Measurements from ENCODE around the gene HCRT. TPM values are rescaled to one million over a fixed set of nuclear protein-coding genes. Genes with fewer than 3 reads are reported as not detected.
"Not testable (repeated sequence)": the region's sequence is repeated elsewhere in the genome, so short reads cannot be mapped to it uniquely, and the experiment has no call there.

The HCRT gene
- total RNA-seq, 1 experiment from 2014 or later: not detected

- Histone ChIP-seq H3K4me1 (ENCODE audit: insufficient read depth, low read length, poor library complexity, severe bottlenecking) (no peaks in the 10 kb centered on the region), H3K27me3 (replicated peaks; ENCODE audit: insufficient read depth, low read depth, low read length, poor library complexity) (no peaks in the 10 kb centered on the region), H3K36me3 (ENCODE audit: insufficient read depth, low read length, poor library complexity, severe bottlenecking) (no peaks in the 10 kb centered on the region), H3K9me3 (ENCODE audit: low read depth, low read length, poor library complexity, severe bottlenecking) (no peaks in the 10 kb centered on the region), H3K27ac (ENCODE audit: low read depth, low read length, poor library complexity, severe bottlenecking) (peak overlapping the region; percentile 78), H3K4me3 (ENCODE audit: low read depth, low read length, poor library complexity, severe bottlenecking) (peak overlapping the region; percentile 88)
- DNase-seq (ENCODE audit: low spot score): no peak
- ChIA-PET CTCF (no interaction called here), POLR2A (ENCODE audit: low non-redundant PET) (no interaction called here)
- BruUV-seq (replicated peaks): TSS peak; percentile 46
- intact Hi-C loops (cut with micrococcal nuclease; ENCODE audit: unreplicated experiment): no loop called here
- TF ChIP-seq CTCF (conservative IDR thresholded peaks at IDR 0.05; ENCODE audit: low read depth, low read length) (no peak), EZH2 (IDR thresholded peaks at IDR 0.05; ENCODE audit: borderline replicate concordance, low read depth, low read length, poor library complexity, severe bottlenecking) (no peak)
These were observed 31.1 kb downstream of the HCRT start for GRCh38 chr17:42153919-42154742.

GRCh38 chr17:42146911-42147607 is 38.2 kb downstream of the HCRT start:
- Histone ChIP-seq H3K9me3 (ENCODE audit: low read depth, low read length, poor library complexity, severe bottlenecking) (no peaks in the 10 kb centered on the region), H3K36me3 (ENCODE audit: insufficient read depth, low read length, poor library complexity, severe bottlenecking) (no peaks in the 10 kb centered on the region), H3K4me3 (ENCODE audit: low read depth, low read length, poor library complexity, severe bottlenecking) (no peak overlapping the region), H3K4me1 (ENCODE audit: insufficient read depth, low read length, poor library complexity, severe bottlenecking) (no peaks in the 10 kb centered on the region), H3K27me3 (replicated peaks; ENCODE audit: insufficient read depth, low read depth, low read length, poor library complexity) (no peaks in the 10 kb centered on the region), H3K27ac (ENCODE audit: low read depth, low read length, poor library complexity, severe bottlenecking) (no peak overlapping the region)
- DNase-seq (ENCODE audit: low spot score): no peak
- no TSS peak for BruUV-seq (replicated peaks)
- no peak for TF ChIP-seq EZH2 (IDR thresholded peaks at IDR 0.05; ENCODE audit: borderline replicate concordance, low read depth, low read length, poor library complexity, severe bottlenecking)
- TF ChIP-seq CTCF (conservative IDR thresholded peaks at IDR 0.05; ENCODE audit: low read depth, low read length): no peak
- ChIA-PET POLR2A (ENCODE audit: low non-redundant PET) (no interaction called here), CTCF (no interaction called here)
- intact Hi-C loops (cut with micrococcal nuclease; ENCODE audit: unreplicated experiment): no loop called here

GRCh38 chr17:42143138-42143537 is 42.1 kb downstream of the HCRT start:
- DNase-seq (ENCODE audit: low spot score); CTCF ChIA-PET; H3K9me3 ChIP-seq (ENCODE audit: low read depth, low read length, poor library complexity, severe bottlenecking); intact Hi-C loops (cut with micrococcal nuclease; ENCODE audit: unreplicated experiment); H3K4me3 ChIP-seq (ENCODE audit: low read depth, low read length, poor library complexity, severe bottlenecking); H3K27me3 ChIP-seq (replicated peaks; ENCODE audit: insufficient read depth, low read depth, low read length, poor library complexity); H3K27ac ChIP-seq (ENCODE audit: low read depth, low read length, poor library complexity, severe bottlenecking); BruUV-seq (replicated peaks); POLR2A ChIA-PET (ENCODE audit: low non-redundant PET); H3K36me3 ChIP-seq (ENCODE audit: insufficient read depth, low read length, poor library complexity, severe bottlenecking); H3K4me1 ChIP-seq (ENCODE audit: insufficient read depth, low read length, poor library complexity, severe bottlenecking): not testable (repeated sequence)
